HAP-1 (cell line): ENCODE measurements around the gene BAMBI.

ENCODE experiments used
- DNase-seq, 2 experiments: peaks; one replicate each; pipeline ENCODE4 v3.0.0-alpha.2; 2016 to 2020; ENCODE audit warnings: low spot score in 2 of 2
- H3K27me3 ChIP-seq: fragments of 250-450 bp; sonication (Bioruptor Pico); 2 replicates; pipeline ENCODE4 v1.5.1; 2020; ENCODE audit warnings: low read depth, mild to moderate bottlenecking, moderate library complexity
- H3K36me3 ChIP-seq: fragments of 250-450 bp; sonication (Bioruptor Pico); replicated peaks from 2 replicates; pipeline ENCODE4 v1.5.1; 2020; ENCODE audit warnings: mild to moderate bottlenecking
- H3K4me1 ChIP-seq: fragments of 250-450 bp; sonication (Bioruptor Pico); 2 replicates; pipeline ENCODE4 v1.5.1; 2020; ENCODE audit warnings: mild to moderate bottlenecking
- H3K4me3 ChIP-seq: fragments of 250-450 bp; sonication (Bioruptor Pico); 2 replicates; pipeline ENCODE4 v1.5.1; 2020; ENCODE audit warnings: mild to moderate bottlenecking, moderate library complexity
- H3K9me3 ChIP-seq: fragments of 250-450 bp; sonication (Bioruptor Pico); 2 replicates; pipeline ENCODE4 v1.5.1; 2020; ENCODE audit warnings: mild to moderate bottlenecking, moderate library complexity
- in situ Hi-C: fragments of 300-500 bp; cut with MboI; formaldehyde crosslinking; loops from 3 replicates; pipeline ENCODE4 v1.14.3; 2020; ENCODE audit warnings: low sequenced_read_pairs, inconsistent platforms, mixed read lengths

Gene BAMBI

GRCh38 chr10:28704464-28705161 lies 27.3 kb downstream of the BAMBI start:
- Histone ChIP-seq H3K4me1 (peaks cover 22% of the 10 kb centered on the region), H3K27me3 (no peaks in the 10 kb centered on the region), H3K4me3 (no peak overlapping the region), H3K9me3 (peaks cover 2% of the 10 kb centered on the region; the same call in 1 of the 2 replicates), H3K36me3 (no peaks in the 10 kb centered on the region)
- peak in 1 of 2 experiments; percentile 41 for DNase-seq
- in situ Hi-C loops: no loop called here

GRCh38 chr10:28705472-28705871 lies 28.2 kb downstream of the BAMBI start:
- in situ Hi-C loops: no loop called here

GRCh38 chr10:28709001-28709710 lies 31.8 kb downstream of the BAMBI start:
- Histone ChIP-seq H3K4me3 (no peak overlapping the region), H3K4me1 (peaks cover 24% of the 10 kb centered on the region), H3K9me3 (no peaks in the 10 kb centered on the region; the same call in 1 of the 2 replicates), H3K27me3 (no peaks in the 10 kb centered on the region), H3K36me3 (no peaks in the 10 kb centered on the region)
- peak; percentile 37 to 81 for DNase-seq
- in situ Hi-C loops: no loop called here

More at GRCh38 chr10:28705472-28705871, 28.2 kb downstream of the BAMBI start:
- Histone ChIP-seq H3K36me3 (no peaks in the 10 kb centered on the region), H3K4me3 (no peak overlapping the region), H3K9me3 (peaks cover 2% of the 10 kb centered on the region; the same call in 1 of the 2 replicates), H3K4me1 (peaks cover 24% of the 10 kb centered on the region), H3K27me3 (no peaks in the 10 kb centered on the region)
- peak in 1 of 2 experiments; percentile 14 for DNase-seq

GRCh38 chr10:28710202-28710886 lies 33.0 kb downstream of the BAMBI start:
- no peaks in the 10 kb centered on the region; the same call in 1 of the 2 replicates for H3K9me3 ChIP-seq
- in situ Hi-C loops: no loop called here

GRCh38 chr10:28711041-28711440 lies 33.7 kb downstream of the BAMBI start:
- no peak for DNase-seq
- Histone ChIP-seq H3K36me3 (no peaks in the 10 kb centered on the region), H3K4me1 (peaks cover 14% of the 10 kb centered on the region), H3K9me3 (no peaks in the 10 kb centered on the region; the same call in 1 of the 2 replicates), H3K4me3 (no peak overlapping the region), H3K27me3 (no peaks in the 10 kb centered on the region)
- in situ Hi-C loops: no loop called here

More at GRCh38 chr10:28710202-28710886, 33.0 kb downstream of the BAMBI start:
- DNase-seq: no peak
- no peaks in the 10 kb centered on the region for H3K27me3 ChIP-seq
- H3K36me3 ChIP-seq: no peaks in the 10 kb centered on the region
- H3K4me3 ChIP-seq: no peak overlapping the region
- H3K4me1 ChIP-seq: peaks cover 14% of the 10 kb centered on the region

- Histone ChIP-seq H3K9me3 (no peaks in the 10 kb centered on the region; the same call in 1 of the 2 replicates), H3K4me1 (peaks cover 14% of the 10 kb centered on the region), H3K27me3 (no peaks in the 10 kb centered on the region), H3K4me3 (no peak overlapping the region), H3K36me3 (no peaks in the 10 kb centered on the region)
- in situ Hi-C loops: no loop called here
- no peak for DNase-seq
These were observed 34.5 kb downstream of the BAMBI start for GRCh38 chr10:28711776-28712175.

GRCh38 chr10:28713626-28714352 lies 36.5 kb downstream of the BAMBI start:
- peaks cover 11% of the 10 kb centered on the region for H3K4me1 ChIP-seq
- DNase-seq: no peak
- no peaks in the 10 kb centered on the region; the same call in 1 of the 2 replicates for H3K9me3 ChIP-seq
- H3K36me3 ChIP-seq: no peaks in the 10 kb centered on the region
- no peaks in the 10 kb centered on the region for H3K27me3 ChIP-seq
- in situ Hi-C loops: no loop called here
- no peak overlapping the region for H3K4me3 ChIP-seq

- H3K9me3 ChIP-seq: no peaks in the 10 kb centered on the region; the same call in 1 of the 2 replicates
- DNase-seq: no peak
- H3K4me3 ChIP-seq: no peak overlapping the region
- in situ Hi-C loops: no loop called here
- no peaks in the 10 kb centered on the region for H3K27me3 ChIP-seq
- H3K4me1 ChIP-seq: peaks cover 6% of the 10 kb centered on the region
- H3K36me3 ChIP-seq: no peaks in the 10 kb centered on the region
These were observed 37.2 kb downstream of the BAMBI start for GRCh38 chr10:28714401-28715053.

GRCh38 chr10:28715246-28715645 lies 37.9 kb downstream of the BAMBI start:
- Histone ChIP-seq H3K9me3 (no peaks in the 10 kb centered on the region; the same call in 1 of the 2 replicates), H3K27me3 (no peaks in the 10 kb centered on the region), H3K4me3 (no peak overlapping the region), H3K4me1 (peaks cover 8% of the 10 kb centered on the region), H3K36me3 (no peaks in the 10 kb centered on the region)
- in situ Hi-C loops: no loop called here
- no peak for DNase-seq

- no peak overlapping the region for H3K4me3 ChIP-seq
These were observed 38.4 kb downstream of the BAMBI start for GRCh38 chr10:28715757-28716156.

GRCh38 chr10:28716748-28717147 lies 39.4 kb downstream of the BAMBI start:
- DNase-seq: no peak
- Histone ChIP-seq H3K27me3 (no peaks in the 10 kb centered on the region), H3K36me3 (no peaks in the 10 kb centered on the region), H3K4me3 (no peak overlapping the region), H3K4me1 (peaks cover 8% of the 10 kb centered on the region), H3K9me3 (no peaks in the 10 kb centered on the region; the same call in 1 of the 2 replicates)
- in situ Hi-C loops: no loop called here

More at GRCh38 chr10:28715757-28716156, 38.4 kb downstream of the BAMBI start:
- Histone ChIP-seq H3K9me3 (no peaks in the 10 kb centered on the region; the same call in 1 of the 2 replicates), H3K36me3 (no peaks in the 10 kb centered on the region), H3K27me3 (no peaks in the 10 kb centered on the region), H3K4me1 (peaks cover 8% of the 10 kb centered on the region)
- no peak for DNase-seq
- in situ Hi-C loops: no loop called here

- Histone ChIP-seq H3K4me1 (peaks cover 13% of the 10 kb centered on the region), H3K9me3 (no peaks in the 10 kb centered on the region; the same call in 1 of the 2 replicates), H3K36me3 (no peaks in the 10 kb centered on the region), H3K4me3 (no peak overlapping the region), H3K27me3 (no peaks in the 10 kb centered on the region)
- DNase-seq: no peak
- in situ Hi-C loops: no loop called here
These were observed 40.4 kb downstream of the BAMBI start for GRCh38 chr10:28717656-28718201.
